ENCODE measurements around the gene PTPN14. TPM values are rescaled to one million over a fixed set of nuclear protein-coding genes. Genes with fewer than 3 reads are reported as not detected.
A peak's percentile ranks its signal among the peaks of the same experiment; 100 is the strongest.
"Not testable (repeated sequence)": the region's sequence is repeated elsewhere in the genome, so short reads cannot be mapped to it uniquely, and the experiment has no call there.

The PTPN14 gene
- total and polyA plus RNA-seq, 8 donors, result 14.9 to 38.0 (median 17.9) TPM

DNA sequence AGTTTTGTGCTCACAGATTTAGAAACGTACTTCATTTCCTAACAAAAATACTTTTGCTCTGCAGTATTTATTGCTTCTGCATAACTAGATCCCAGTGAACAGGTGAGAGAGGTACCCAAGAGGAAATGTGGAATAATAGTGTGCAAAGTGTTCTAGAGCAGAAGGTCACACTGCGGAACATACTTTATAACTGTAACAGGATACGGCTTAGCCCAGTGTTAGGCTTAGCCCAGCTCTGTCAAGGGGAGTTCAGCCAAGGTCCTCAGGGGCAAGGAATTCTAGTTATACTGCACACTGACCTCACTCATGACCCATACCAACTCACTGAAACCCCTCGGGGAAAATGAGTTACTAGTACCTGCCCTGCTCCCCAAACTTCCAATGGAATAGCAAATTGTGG lies 55.3 kb downstream of the PTPN14 start:
- no peaks in the 10 kb centered on the region for H3K9me3 ChIP-seq

DNA sequence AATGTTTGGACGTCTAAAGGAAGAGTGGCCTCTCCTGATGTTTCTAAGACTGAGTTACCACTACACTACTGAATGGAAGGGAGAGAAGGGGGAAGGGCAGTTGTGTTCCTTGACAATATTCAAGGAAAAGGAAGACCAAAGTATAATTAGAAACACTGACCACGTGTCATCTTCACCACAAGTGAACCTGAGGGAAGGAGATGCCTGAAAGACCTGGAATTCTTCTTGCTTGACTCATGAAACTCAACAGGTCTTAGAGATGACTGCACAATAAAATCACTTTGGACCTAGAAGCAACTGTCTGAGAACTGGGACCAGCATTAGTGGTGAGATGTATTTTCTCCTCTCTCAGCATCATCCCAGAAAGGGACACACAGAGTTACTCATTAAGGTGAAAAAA lies 56.7 kb downstream of the PTPN14 start:
- Histone ChIP-seq H3K36me3 (no peaks in the 10 kb centered on the region), H3K9me3 (no peaks in the 10 kb centered on the region), H3K4me3 (no peak overlapping the region), H3K27me3 (no peaks in the 10 kb centered on the region), H3K4me1 (no peaks in the 10 kb centered on the region), H3K27ac (no peak overlapping the region)
- TF ChIP-seq CTCF (IDR thresholded peaks at IDR 0.05), result no peak
- ATAC-seq (peak; percentile 50), DNase-seq (no peak)
- intact Hi-C loops (cut with DNase I), result no loop called here

More for the DNA sequence above, 55.3 kb downstream of the PTPN14 start:
- no peak for TF ChIP-seq CTCF (IDR thresholded peaks at IDR 0.05)
- intact Hi-C loops (cut with DNase I), result no loop called here
- DNase-seq (no peak), ATAC-seq (no peak)
- H3K36me3 ChIP-seq, result no peaks in the 10 kb centered on the region
- no peak overlapping the region for H3K27ac ChIP-seq
- H3K27me3 ChIP-seq, result no peaks in the 10 kb centered on the region
- H3K4me3 ChIP-seq, result no peak overlapping the region
- no peaks in the 10 kb centered on the region for H3K4me1 ChIP-seq

- H3K9me3 ChIP-seq; intact Hi-C loops (cut with DNase I); H3K4me1 ChIP-seq; H3K4me3 ChIP-seq; H3K36me3 ChIP-seq; DNase-seq; H3K27ac ChIP-seq; ATAC-seq; H3K27me3 ChIP-seq: not testable (repeated sequence)
These were observed 57.2 kb downstream of the PTPN14 start for GRCh38 chr1:214494179-214494578.

DNA sequence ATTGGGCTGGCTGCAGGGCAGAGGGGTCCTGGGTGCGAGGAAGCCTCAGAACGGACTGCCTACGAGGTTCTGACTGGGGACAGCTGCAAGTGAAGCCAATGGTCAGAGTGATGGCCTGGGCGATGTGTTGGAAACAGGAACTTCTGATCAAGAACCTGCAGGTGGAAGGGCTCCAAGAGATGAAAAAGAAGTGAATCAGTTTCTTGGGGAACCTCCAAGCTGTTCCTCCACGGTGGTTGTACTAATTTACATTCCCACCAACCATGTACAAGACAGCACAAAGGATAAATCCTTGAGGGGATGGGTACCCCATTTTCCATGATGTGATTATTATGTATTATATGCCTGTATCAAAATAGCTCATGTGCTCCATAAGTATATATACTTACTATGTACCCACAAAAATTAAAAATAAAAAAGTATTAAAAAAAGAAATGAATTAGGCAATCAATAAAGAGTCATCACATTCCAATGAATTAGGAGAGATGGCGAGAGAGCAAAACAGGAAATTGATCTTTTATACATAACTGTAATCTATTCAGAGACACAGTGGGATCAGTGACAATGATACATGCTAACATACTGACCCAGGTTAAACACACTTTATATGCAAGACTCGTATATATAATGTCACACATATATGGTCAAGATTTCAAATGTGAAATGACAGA lies 58.1 kb downstream of the PTPN14 start:
- no peak for TF ChIP-seq CTCF (IDR thresholded peaks at IDR 0.05)
- intact Hi-C loops (cut with DNase I), result no loop called here
- Histone ChIP-seq H3K9me3 (no peaks in the 10 kb centered on the region), H3K4me1 (no peaks in the 10 kb centered on the region), H3K4me3 (no peak overlapping the region), H3K36me3 (no peaks in the 10 kb centered on the region), H3K27me3 (no peaks in the 10 kb centered on the region), H3K27ac (no peak overlapping the region)
- no peak for ATAC-seq
- no peak for DNase-seq

- Histone ChIP-seq H3K27me3 (no peaks in the 10 kb centered on the region), H3K9me3 (no peaks in the 10 kb centered on the region), H3K4me1 (no peaks in the 10 kb centered on the region), H3K27ac (no peak overlapping the region), H3K36me3 (no peaks in the 10 kb centered on the region), H3K4me3 (no peak overlapping the region)
- intact Hi-C loops (cut with DNase I), result no loop called here
- TF ChIP-seq CTCF (IDR thresholded peaks at IDR 0.05), result no peak
- ATAC-seq (no peak), DNase-seq (no peak)
These were observed 58.9 kb downstream of the PTPN14 start for GRCh38 chr1:214492401-214493075.
